Upper lobe of left lung (tissue), 4 donors: Measurements from ENCODE around the gene SEC22A.

Experiments
- CTCF ChIP-seq, 6 experiments: fragments of 450-650 bp in 4 of 6; fragments of 200-600 bp in 2 of 6; sonication (generic) in 2 of 6; IDR thresholded peaks; one replicate each; pipeline ENCODE4 v1.5.1; 2016 to 2019; ENCODE audit warnings: antibody characterized with exemption in 6 of 6
- EP300 ChIP-seq, 4 donors: sonication (generic); formaldehyde crosslinking; IDR thresholded peaks; one replicate each; pipeline ENCODE4 v1.5.1; 2017; ENCODE audit warnings: antibody characterized with exemption in 4 of 4, control low read depth in 2 of 4
- POLR2A ChIP-seq, 4 donors: fragments of 450-650 bp; IDR thresholded peaks; one replicate each; pipeline ENCODE4 v1.5.1; 2016 to 2017; ENCODE audit warnings: antibody characterized with exemption in 4 of 4, mild to moderate bottlenecking in 2 of 4
- POLR2AphosphoS5 ChIP-seq, 2 donors: sonication (generic); formaldehyde crosslinking; IDR thresholded peaks; one replicate each; pipeline ENCODE4 v1.5.1; 2017; ENCODE audit warnings: antibody characterized with exemption in 2 of 2

GRCh38 chr3:123277106-123277505, 75.4 kb downstream of the SEC22A start:
- TF ChIP-seq CTCF (IDR thresholded peaks at IDR 0.05) (no peak), EP300 (IDR thresholded peaks at IDR 0.05) (no peak), POLR2A (IDR thresholded peaks at IDR 0.05) (no peak), POLR2AphosphoS5 (IDR thresholded peaks at IDR 0.05) (no peak)
